IMR-90 (cell line): Measurements from ENCODE around the gene BRD3. TPM values are rescaled to one million over a fixed set of nuclear protein-coding genes. Genes with fewer than 3 reads are reported as not detected.

Experiments
- ATAC-seq: fragments of 200-7000 bp; cut with Tn5 transposase; 2 replicates; pipeline ENCODE4 v1.9.1; 2020; ENCODE audit warnings: low read depth, mild to moderate bottlenecking, moderate library complexity
- BruUV-seq: library from RNA; stranded (reverse); fragments of 400-500 nt; replicated peaks from 2 replicates; lab custom pipeline; 2021; lab: Mats Ljungman, UMichigan
- CTCF ChIA-PET: fragments of 300-600 bp; formaldehyde crosslinking; extraction: SDS; loops from one replicate; lab custom pipeline; 2021; ENCODE audit warnings: antibody characterized with exemption; lab: Yijun Ruan, JAX
- POLR2A ChIA-PET: fragments of 300-600 bp; sonication (Branson Sonifier 250); formaldehyde crosslinking; loops from one replicate; lab custom pipeline; 2022; ENCODE audit warnings: antibody characterized with exemption; ENCODE audit not compliant: unreplicated experiment; lab: Charles Lee
- DNase-seq: peaks from one replicate; pipeline ENCODE4 v3.0.0; 2013
- H2AFZ ChIP-seq: replicated peaks from 2 replicates; pipeline ENCODE3; 2013; ENCODE audit warnings: low read length, mild to moderate bottlenecking; ENCODE audit not compliant: poor library complexity
- H2AK5ac ChIP-seq: 2 replicates; pipeline ENCODE4 v1.6.1; 2013; ENCODE audit warnings: low read depth, low read length, inconsistent platforms
- H2AK9ac ChIP-seq: replicated peaks from 2 replicates; pipeline ENCODE3; 2013; ENCODE audit warnings: mild to moderate bottlenecking, low read depth, low read length, moderate library complexity; ENCODE audit not compliant: poor library complexity
- H2BK120ac ChIP-seq: 2 replicates; pipeline ENCODE4 v1.6.1; 2013; ENCODE audit warnings: low read depth, low read length, inconsistent platforms
- H2BK15ac ChIP-seq: 3 replicates; pipeline ENCODE4 v1.6.1; 2013; ENCODE audit warnings: low read depth, low read length, inconsistent platforms
- H2BK20ac ChIP-seq: 2 replicates; pipeline ENCODE4 v1.6.1; 2013; ENCODE audit warnings: low read depth, mild to moderate bottlenecking, inconsistent platforms, low read length, moderate library complexity
- H2BK5ac ChIP-seq: 2 replicates; pipeline ENCODE4 v1.6.1; 2013; ENCODE audit warnings: mild to moderate bottlenecking, low read depth, low read length, inconsistent platforms; ENCODE audit not compliant: poor library complexity, severe bottlenecking
- H3K14ac ChIP-seq: replicated peaks from 2 replicates; pipeline ENCODE4 v1.6.1; 2013; ENCODE audit warnings: low read depth, low read length, inconsistent platforms
- H3K18ac ChIP-seq: 2 replicates; pipeline ENCODE4 v1.6.1; 2013; ENCODE audit warnings: low read depth, low read length, control low read depth
- H3K23ac ChIP-seq: 2 replicates; pipeline ENCODE4 v1.6.1; 2013; ENCODE audit warnings: low read depth, low read length, inconsistent platforms
- H3K27ac ChIP-seq: 2 replicates; pipeline ENCODE4 v1.5.1; 2013; ENCODE audit warnings: mild to moderate bottlenecking, control low read depth, low read length; ENCODE audit not compliant: insufficient read depth
- H3K27me3 ChIP-seq: 2 replicates; pipeline ENCODE4 v1.6.1; 2013; ENCODE audit warnings: low read length; ENCODE audit not compliant: control insufficient read depth, insufficient read depth
- H3K36me3 ChIP-seq: 2 replicates; pipeline ENCODE4 v1.6.1; 2013; ENCODE audit warnings: low read length, mixed read lengths; ENCODE audit not compliant: control insufficient read depth, insufficient read depth
- H3K4ac ChIP-seq: 2 replicates; pipeline ENCODE4 v1.6.1; 2013; ENCODE audit warnings: low read depth, low read length, inconsistent platforms
- H3K4me1 ChIP-seq: 2 replicates; pipeline ENCODE4 v1.6.1; 2013; ENCODE audit warnings: low read length, mixed read lengths; ENCODE audit not compliant: control insufficient read depth, insufficient read depth
- H3K4me2 ChIP-seq: 2 replicates; pipeline ENCODE4 v1.6.1; 2013; ENCODE audit warnings: low read depth, mild to moderate bottlenecking, control low read depth, low read length, moderate library complexity
- H3K4me3 ChIP-seq: 2 replicates; pipeline ENCODE4 v1.5.1; 2013; ENCODE audit warnings: low read depth, mild to moderate bottlenecking, control low read depth, low read length, moderate library complexity; ENCODE audit not compliant: insufficient read depth
- H3K56ac ChIP-seq: 2 replicates; pipeline ENCODE4 v1.6.1; 2013; ENCODE audit warnings: low read length, inconsistent platforms; ENCODE audit not compliant: insufficient read depth; ENCODE audit errors: extremely low read depth
- H3K79me1 ChIP-seq, 2 experiments: 2 replicates each; pipeline ENCODE4 v1.6.1; 2013; ENCODE audit warnings: low read length in 2 of 2, inconsistent platforms in 1 of 2, low read depth in 1 of 2
- H3K9ac ChIP-seq: 2 replicates; pipeline ENCODE4 v1.6.1; 2013; ENCODE audit warnings: low read depth, low read length, control low read depth
- H3K9me1 ChIP-seq: 2 replicates; pipeline ENCODE4 v1.6.1; 2013; ENCODE audit warnings: low read length, inconsistent platforms; ENCODE audit not compliant: insufficient read depth
- H3K9me3 ChIP-seq: 2 replicates; pipeline ENCODE4 v1.6.1; 2013; ENCODE audit warnings: low read length; ENCODE audit not compliant: control insufficient read depth, insufficient read depth
- H4K20me1 ChIP-seq: 2 replicates; pipeline ENCODE4 v1.6.1; 2013; ENCODE audit warnings: low read length, inconsistent platforms; ENCODE audit not compliant: insufficient read depth
- H4K5ac ChIP-seq: 2 replicates; pipeline ENCODE4 v1.6.1; 2013; ENCODE audit warnings: mild to moderate bottlenecking, low read depth, low read length, control low read depth
- H4K8ac ChIP-seq, 2 experiments: 2 replicates each; pipeline ENCODE4 v1.6.1; 2013; ENCODE audit warnings: low read depth in 2 of 2, low read length in 2 of 2, control low read depth in 1 of 2, inconsistent platforms in 1 of 2
- H4K91ac ChIP-seq: 2 replicates; pipeline ENCODE4 v1.6.1; 2013; ENCODE audit warnings: low read depth, low read length, inconsistent platforms; ENCODE audit not compliant: insufficient read depth
- BHLHE40 ChIP-seq: fragments of 150-350 bp; IDR thresholded peaks from 2 replicates; pipeline ENCODE4 v1.6.1; 2016; ENCODE audit warnings: mild to moderate bottlenecking, low read depth, low read length
- CHD1 ChIP-seq: IDR thresholded peaks from 2 replicates; pipeline ENCODE4 v1.6.1; 2012; ENCODE audit warnings: low read depth, low read length, improper control_type of control experiment
- ELK1 ChIP-seq: fragments of 150-350 bp; IDR thresholded peaks from 2 replicates; pipeline ENCODE4 v1.6.1; 2016; ENCODE audit warnings: low read depth, mild to moderate bottlenecking, low read length, moderate library complexity, borderline replicate concordance
- FOS ChIP-seq: fragments of 150-350 bp; IDR thresholded peaks from 2 replicates; pipeline ENCODE4 v1.6.1; 2016; ENCODE audit warnings: low read depth, low read length
- MAFK ChIP-seq: IDR thresholded peaks from 2 replicates; pipeline ENCODE4 v1.6.1; 2012; ENCODE audit warnings: low read depth, low read length, improper control_type of control experiment
- MXI1 ChIP-seq: IDR thresholded peaks from 2 replicates; pipeline ENCODE4 v1.6.1; 2012; ENCODE audit warnings: low read depth, mild to moderate bottlenecking, low read length, moderate library complexity, borderline replicate concordance
- POLR2A ChIP-seq: IDR thresholded peaks from 2 replicates; pipeline ENCODE4 v1.6.1; 2012; ENCODE audit warnings: mild to moderate bottlenecking, low read depth, low read length
- RAD21 ChIP-seq: IDR thresholded peaks from 2 replicates; pipeline ENCODE4 v1.6.1; 2012; ENCODE audit warnings: low read length, improper control_type of control experiment
- RCOR1 ChIP-seq: IDR thresholded peaks from 2 replicates; pipeline ENCODE4 v1.6.1; 2012; ENCODE audit warnings: mild to moderate bottlenecking, low read length, improper control_type of control experiment; ENCODE audit not compliant: insufficient replicate concordance
- RFX5 ChIP-seq: IDR thresholded peaks from 2 replicates; pipeline ENCODE4 v1.8.0; 2012; ENCODE audit warnings: low read depth, mild to moderate bottlenecking, low read length, moderate library complexity
- SMC3 ChIP-seq: fragments of 150-350 bp; IDR thresholded peaks from 2 replicates; pipeline ENCODE4 v1.6.1; 2016; ENCODE audit warnings: low read depth, mild to moderate bottlenecking, antibody characterized with exemption, low read length, moderate library complexity
- WGBS, 2 experiments: methylation state at CpG; one replicate each; pipeline versions ENCODE4 v1.1.5 to v1.1.7; 2013; ENCODE audit warnings: missing lambda C conversion rate in 2 of 2; ENCODE audit not compliant: insufficient read length in 1 of 2; ENCODE audit errors: extremely low coverage in 2 of 2; 5-methylcytosine and 5-hydroxymethylcytosine counted together
- dilution Hi-C: fragments of 300-500 bp; cut with HindIII; formaldehyde crosslinking; loops from one replicate; pipeline ENCODE4 v1.14.3; 2018; ENCODE audit warnings: low sequenced_read_pairs; ENCODE audit not compliant: unreplicated experiment
- in situ Hi-C: fragments of 300-500 bp; cut with MboI; formaldehyde crosslinking; loops from 3 replicates; pipeline ENCODE4 v1.14.3; 2019; ENCODE audit warnings: low sequenced_read_pairs, inconsistent platforms, mixed read lengths
- intact Hi-C: fragments of 100-400 bp; cut with micrococcal nuclease; formaldehyde crosslinking; loops from 2 replicates; pipeline ENCODE4 v1.10.0; 2022
- polyA plus RNA-seq, 3 experiments: library from polyadenylated mRNA; depleted of rRNA; stranded (reverse); fragments of >200 nt; gene quantifications; 2 replicates each; pipeline ENCODE4 v1.2.3, GENCODE V29; 2012; ENCODE audit warnings: low replicate concordance in 1 of 3
- total RNA-seq: library from RNA; depleted of rRNA; stranded (reverse); fragments of >200 nt; gene quantifications from 2 replicates; pipeline ENCODE4 v1.2.3, GENCODE V29; 2012
- TF ChIP-seq, protein P1 (sequence below): fragments of 150-350 bp; IDR thresholded peaks from 2 replicates; pipeline ENCODE4 v1.6.1; 2017; ENCODE audit warnings: mild to moderate bottlenecking, antibody characterized with exemption, low read length, low read depth
- TF ChIP-seq, protein P2 (sequence below): conservative IDR thresholded peaks from 2 replicates; pipeline ENCODE4 v1.5.1; 2012; ENCODE audit warnings: mild to moderate bottlenecking, low read depth, low read length, improper control_type of control experiment

The BRD3 gene
- total and polyA plus RNA-seq, 2 of the 4 experiments (the other 2 are of a cell fraction), result 2.2 to 7.1 TPM

GRCh38 chr9:134007571-134007970 lies 60.3 kb downstream of the BRD3 start:
- Histone ChIP-seq H2AK5ac (no peak overlapping the region), H3K4me1 (no peaks in the 10 kb centered on the region; the same call in 1 of the 2 replicates), H2BK15ac (no peak overlapping the region), H2AFZ (no peak overlapping the region), H3K9me1 (no peaks in the 10 kb centered on the region; the same call in 1 of the 2 replicates), H3K14ac (no peak overlapping the region), H3K56ac (no peak overlapping the region), H3K27me3 (peaks cover 5% of the 10 kb centered on the region; the same call in 1 of the 2 replicates), H3K79me1 (no peaks in the 10 kb centered on the region), H2AK9ac (no peak overlapping the region), H3K4me3 (no peak overlapping the region), H2BK20ac (no peak overlapping the region), H3K9ac (no peak overlapping the region), H3K36me3 (no peaks in the 10 kb centered on the region), H4K20me1 (no peaks in the 10 kb centered on the region), H3K9me3 (peaks cover 2% of the 10 kb centered on the region; the same call in 1 of the 2 replicates), H4K5ac (no peak overlapping the region), H4K8ac (no peak overlapping the region), H2BK120ac (no peak overlapping the region), H3K4ac (no peak overlapping the region), H3K4me2 (no peak overlapping the region), H2BK5ac (no peak overlapping the region), H3K27ac (no peak overlapping the region), H4K91ac (no peak overlapping the region), H3K18ac (no peak overlapping the region), H3K23ac (no peak overlapping the region)
- no TSS peak for BruUV-seq
- ATAC-seq (no peak), DNase-seq (no peak)
- CTCF ChIA-PET, result interaction anchor here (0.6 kb wide), 1 partner anchor 92 kb away, joined by 3 read pairs; no protein-coding TSS in a partner anchor
- dilution Hi-C loops, result loop anchor here (25.0 kb wide), 1 partner anchor 220 kb away; no protein-coding TSS in a partner anchor
- no peak for TF ChIP-seq RCOR1
- TF ChIP-seq, protein P1, sequence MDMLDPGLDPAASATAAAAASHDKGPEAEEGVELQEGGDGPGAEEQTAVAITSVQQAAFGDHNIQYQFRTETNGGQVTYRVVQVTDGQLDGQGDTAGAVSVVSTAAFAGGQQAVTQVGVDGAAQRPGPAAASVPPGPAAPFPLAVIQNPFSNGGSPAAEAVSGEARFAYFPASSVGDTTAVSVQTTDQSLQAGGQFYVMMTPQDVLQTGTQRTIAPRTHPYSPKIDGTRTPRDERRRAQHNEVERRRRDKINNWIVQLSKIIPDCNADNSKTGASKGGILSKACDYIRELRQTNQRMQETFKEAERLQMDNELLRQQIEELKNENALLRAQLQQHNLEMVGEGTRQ, result no peak
- TF ChIP-seq, protein P2, sequence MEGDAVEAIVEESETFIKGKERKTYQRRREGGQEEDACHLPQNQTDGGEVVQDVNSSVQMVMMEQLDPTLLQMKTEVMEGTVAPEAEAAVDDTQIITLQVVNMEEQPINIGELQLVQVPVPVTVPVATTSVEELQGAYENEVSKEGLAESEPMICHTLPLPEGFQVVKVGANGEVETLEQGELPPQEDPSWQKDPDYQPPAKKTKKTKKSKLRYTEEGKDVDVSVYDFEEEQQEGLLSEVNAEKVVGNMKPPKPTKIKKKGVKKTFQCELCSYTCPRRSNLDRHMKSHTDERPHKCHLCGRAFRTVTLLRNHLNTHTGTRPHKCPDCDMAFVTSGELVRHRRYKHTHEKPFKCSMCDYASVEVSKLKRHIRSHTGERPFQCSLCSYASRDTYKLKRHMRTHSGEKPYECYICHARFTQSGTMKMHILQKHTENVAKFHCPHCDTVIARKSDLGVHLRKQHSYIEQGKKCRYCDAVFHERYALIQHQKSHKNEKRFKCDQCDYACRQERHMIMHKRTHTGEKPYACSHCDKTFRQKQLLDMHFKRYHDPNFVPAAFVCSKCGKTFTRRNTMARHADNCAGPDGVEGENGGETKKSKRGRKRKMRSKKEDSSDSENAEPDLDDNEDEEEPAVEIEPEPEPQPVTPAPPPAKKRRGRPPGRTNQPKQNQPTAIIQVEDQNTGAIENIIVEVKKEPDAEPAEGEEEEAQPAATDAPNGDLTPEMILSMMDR, result no peak
- TF ChIP-seq FOS, result no peak
- no peak for TF ChIP-seq ELK1
- TF ChIP-seq POLR2A, result no peak
- no peak for TF ChIP-seq RAD21
- TF ChIP-seq RFX5, result no peak
- TF ChIP-seq MAFK, result no peak
- no peak for TF ChIP-seq MXI1
- TF ChIP-seq CHD1, result no peak
- TF ChIP-seq BHLHE40, result no peak
- no peak for TF ChIP-seq SMC3
- WGBS, 2 experiments, result 100% methylated on average over 1 of the region's 9 CpGs; no CpG with 5 or more reads in 1 of the 2 experiments
- intact Hi-C loops, result no loop called here
- in situ Hi-C loops, result no loop called here
- POLR2A ChIA-PET, result no interaction called here
